Rectal smooth muscle tissue (tissue), 1 donor: Measurements from ENCODE around the gene IBA57.
"Not testable (repeated sequence)": the region's sequence is repeated elsewhere in the genome, so short reads cannot be mapped to it uniquely, and the experiment has no call there.

Source experiments
- H3K27ac ChIP-seq: one replicate; pipeline ENCODE4 v1.7.0; 2013; ENCODE audit warnings: low read depth, low read length, inconsistent platforms
- H3K27me3 ChIP-seq: one replicate; pipeline ENCODE4 v1.7.0; 2013; ENCODE audit warnings: low read length; ENCODE audit not compliant: control insufficient read depth, insufficient read depth
- H3K36me3 ChIP-seq: one replicate; pipeline ENCODE4 v1.7.0; 2013; ENCODE audit warnings: low read length; ENCODE audit not compliant: control insufficient read depth, insufficient read depth
- H3K4me1 ChIP-seq: one replicate; pipeline ENCODE4 v1.7.0; 2013; ENCODE audit warnings: low read length; ENCODE audit not compliant: control insufficient read depth, insufficient read depth
- H3K4me3 ChIP-seq: one replicate; pipeline ENCODE4 v1.7.0; 2013; ENCODE audit warnings: low read length
- H3K9ac ChIP-seq: one replicate; pipeline ENCODE4 v1.7.0; 2013; ENCODE audit warnings: low read length

Gene IBA57

GRCh38 chr1:228180959-228181644, 15.5 kb downstream of the IBA57 start:
- H3K4me3 ChIP-seq, result no peak overlapping the region
- H3K27ac ChIP-seq, result no peak overlapping the region
- peaks cover 3% of the 10 kb centered on the region for H3K36me3 ChIP-seq
- H3K4me1 ChIP-seq, result peaks cover 5% of the 10 kb centered on the region
- no peak overlapping the region for H3K9ac ChIP-seq
- no peaks in the 10 kb centered on the region for H3K27me3 ChIP-seq

- Histone ChIP-seq H3K4me3 (no peak overlapping the region), H3K36me3 (peaks cover 3% of the 10 kb centered on the region), H3K4me1 (peaks cover 4% of the 10 kb centered on the region), H3K9ac (no peak overlapping the region), H3K27me3 (no peaks in the 10 kb centered on the region), H3K27ac (no peak overlapping the region)
These were observed 16.0 kb downstream of the IBA57 start for GRCh38 chr1:228181645-228182034.

- Histone ChIP-seq H3K4me3 (no peak overlapping the region), H3K9ac (no peak overlapping the region), H3K27ac (no peak overlapping the region), H3K4me1 (peaks cover 3% of the 10 kb centered on the region), H3K36me3 (peaks cover 3% of the 10 kb centered on the region), H3K27me3 (no peaks in the 10 kb centered on the region)
These were observed 16.9 kb downstream of the IBA57 start for GRCh38 chr1:228182296-228183030.

- peaks cover 3% of the 10 kb centered on the region for H3K36me3 ChIP-seq
- H3K4me1 ChIP-seq, result peaks cover 3% of the 10 kb centered on the region
- H3K9ac ChIP-seq, result no peak overlapping the region
- H3K27me3 ChIP-seq, result no peaks in the 10 kb centered on the region
- H3K27ac ChIP-seq, result no peak overlapping the region
- no peak overlapping the region for H3K4me3 ChIP-seq
These were observed 18.5 kb downstream of the IBA57 start for GRCh38 chr1:228184152-228184551.

- Histone ChIP-seq H3K36me3 (peaks cover 3% of the 10 kb centered on the region), H3K27me3 (no peaks in the 10 kb centered on the region), H3K4me3 (no peak overlapping the region), H3K9ac (no peak overlapping the region), H3K27ac (no peak overlapping the region), H3K4me1 (no peaks in the 10 kb centered on the region)
These were observed 20.0 kb downstream of the IBA57 start for GRCh38 chr1:228185641-228185965.

- H3K27me3 ChIP-seq, H3K27ac ChIP-seq, H3K4me1 ChIP-seq, H3K4me3 ChIP-seq, H3K36me3 ChIP-seq, H3K9ac ChIP-seq: not testable (repeated sequence)
These were observed 22.6 kb downstream of the IBA57 start for GRCh38 chr1:228188249-228188648.

- Histone ChIP-seq H3K4me3 (no peak overlapping the region), H3K4me1 (no peaks in the 10 kb centered on the region), H3K27ac (no peak overlapping the region), H3K36me3 (no peaks in the 10 kb centered on the region), H3K9ac (no peak overlapping the region), H3K27me3 (no peaks in the 10 kb centered on the region)
These were observed 24.6 kb downstream of the IBA57 start for GRCh38 chr1:228190182-228190581.

GRCh38 chr1:228190778-228191177, 25.2 kb downstream of the IBA57 start:
- Histone ChIP-seq H3K27me3 (no peaks in the 10 kb centered on the region), H3K36me3 (no peaks in the 10 kb centered on the region), H3K4me3 (no peak overlapping the region), H3K9ac (no peak overlapping the region), H3K27ac (no peak overlapping the region), H3K4me1 (no peaks in the 10 kb centered on the region)

GRCh38 chr1:228194436-228194835, 28.8 kb downstream of the IBA57 start:
- no peaks in the 10 kb centered on the region for H3K27me3 ChIP-seq
- H3K27ac ChIP-seq, result no peak overlapping the region
- H3K4me1 ChIP-seq, result no peaks in the 10 kb centered on the region
- no peak overlapping the region for H3K4me3 ChIP-seq
- H3K9ac ChIP-seq, result no peak overlapping the region
- no peaks in the 10 kb centered on the region for H3K36me3 ChIP-seq

GRCh38 chr1:228194921-228195812, 29.6 kb downstream of the IBA57 start:
- no peaks in the 10 kb centered on the region for H3K27me3 ChIP-seq
- no peak overlapping the region for H3K4me3 ChIP-seq
- no peak overlapping the region for H3K9ac ChIP-seq
- H3K36me3 ChIP-seq, result no peaks in the 10 kb centered on the region
- H3K27ac ChIP-seq, result no peak overlapping the region
- H3K4me1 ChIP-seq, result no peaks in the 10 kb centered on the region

GRCh38 chr1:228197555-228198147, 32.0 kb downstream of the IBA57 start:
- H3K27ac ChIP-seq, result no peak overlapping the region
- no peaks in the 10 kb centered on the region for H3K36me3 ChIP-seq

GRCh38 chr1:228198977-228199590, 33.5 kb downstream of the IBA57 start:
- H3K9ac ChIP-seq, result no peak overlapping the region
- no peak overlapping the region for H3K27ac ChIP-seq
- H3K4me1 ChIP-seq, result no peaks in the 10 kb centered on the region
- no peak overlapping the region for H3K4me3 ChIP-seq
- no peaks in the 10 kb centered on the region for H3K27me3 ChIP-seq
- H3K36me3 ChIP-seq, result no peaks in the 10 kb centered on the region

More at GRCh38 chr1:228197555-228198147, 32.0 kb downstream of the IBA57 start:
- no peaks in the 10 kb centered on the region for H3K27me3 ChIP-seq
- H3K4me1 ChIP-seq, result no peaks in the 10 kb centered on the region
- no peak overlapping the region for H3K4me3 ChIP-seq
- H3K9ac ChIP-seq, result no peak overlapping the region
